OCI-LY3 (cell line): ENCODE data around the gene PUDP.
"Not testable (repeated sequence)": the region's sequence is repeated elsewhere in the genome, so short reads cannot be mapped to it uniquely, and the experiment has no call there.

Experiments
- H2AFZ ChIP-seq: fragments of 200-600, 300-600 bp; shearing (Covaris generic); 2 replicates; pipeline ENCODE4 v1.6.0; 2014; ENCODE audit warnings: antibody characterized with exemption, low read depth, low read length
- H3K27ac ChIP-seq: fragments of 200-600, 300-600 bp; sonication (generic); 2 replicates; pipeline ENCODE4 v1.5.1; 2014; ENCODE audit warnings: mild to moderate bottlenecking, low read length, moderate library complexity, mixed read lengths
- H3K27me3 ChIP-seq: fragments of 200-600, 300-600 bp; sonication (generic); 2 replicates; pipeline ENCODE4 v1.6.1; 2014; ENCODE audit warnings: low read depth, low read length, mixed read lengths
- H3K36me3 ChIP-seq: fragments of 200-600, 300-600 bp; sonication (generic); replicated peaks from 2 replicates; pipeline ENCODE3; 2014; ENCODE audit warnings: low read depth, low read length, mixed read lengths
- H3K4me1 ChIP-seq: fragments of 300-600, 200-600 bp; sonication (generic); 2 replicates; pipeline ENCODE4 v1.6.1; 2014; ENCODE audit warnings: low read length, mixed read lengths
- H3K4me2 ChIP-seq: fragments of 200-600, 300-600 bp; sonication (generic); 2 replicates; pipeline ENCODE4 v1.6.1; 2014; ENCODE audit warnings: low read length, mixed read lengths
- H3K4me3 ChIP-seq: fragments of 300-600, 200-600 bp; sonication (generic); 2 replicates; pipeline ENCODE4 v1.5.1; 2014; ENCODE audit warnings: antibody characterized with exemption, mild to moderate bottlenecking, low read length, moderate library complexity
- H3K79me2 ChIP-seq: fragments of 300-600, 200-600 bp; shearing (Covaris generic); 2 replicates; pipeline ENCODE4 v1.6.1; 2014; ENCODE audit warnings: mild to moderate bottlenecking, low read length, mixed read lengths
- H3K9ac ChIP-seq: fragments of 300-600, 200-600 bp; shearing (Covaris generic); 2 replicates; pipeline ENCODE4 v1.6.0; 2014; ENCODE audit warnings: mild to moderate bottlenecking, low read length, moderate library complexity
- H3K9me3 ChIP-seq: fragments of 200-600, 300-600 bp; shearing (Covaris generic); 2 replicates; pipeline ENCODE4 v1.6.1; 2014; ENCODE audit warnings: low read length, mixed read lengths; ENCODE audit not compliant: insufficient read depth
- H4K20me1 ChIP-seq: fragments of 200-600, 300-600 bp; sonication (generic); 2 replicates; pipeline ENCODE4 v1.6.1; 2016; ENCODE audit warnings: low read length, mixed read lengths; ENCODE audit not compliant: insufficient read depth
- EZH2phosphoT487 ChIP-seq: fragments of 200-600 bp; shearing (Covaris generic); IDR thresholded peaks from 2 replicates; pipeline ENCODE4 v1.6.1; 2018; ENCODE audit warnings: antibody characterized with exemption, mixed run types, low read depth
- TF ChIP-seq, protein P1 (sequence below): fragments of 200-600, 300-600 bp; sonication (generic); IDR thresholded peaks from 2 replicates; pipeline ENCODE4 v1.5.1; 2014; ENCODE audit warnings: antibody characterized with exemption, low read length, low read depth

Gene PUDP

GRCh38 chrX:7190157-7190556, 42.2 kb upstream of the PUDP start:
- no peaks in the 10 kb centered on the region for H4K20me1 ChIP-seq
- no peak overlapping the region for H2AFZ ChIP-seq
- no peaks in the 10 kb centered on the region for H3K36me3 ChIP-seq
- H3K4me2 ChIP-seq = no peak overlapping the region
- H3K4me1 ChIP-seq = no peaks in the 10 kb centered on the region
- H3K27me3 ChIP-seq = no peaks in the 10 kb centered on the region
- no peaks in the 10 kb centered on the region for H3K9me3 ChIP-seq
- no peak overlapping the region for H3K9ac ChIP-seq
- no peak overlapping the region for H3K4me3 ChIP-seq
- H3K79me2 ChIP-seq = no peaks in the 10 kb centered on the region
- TF ChIP-seq EZH2phosphoT487 = no peak
- TF ChIP-seq, protein P1, sequence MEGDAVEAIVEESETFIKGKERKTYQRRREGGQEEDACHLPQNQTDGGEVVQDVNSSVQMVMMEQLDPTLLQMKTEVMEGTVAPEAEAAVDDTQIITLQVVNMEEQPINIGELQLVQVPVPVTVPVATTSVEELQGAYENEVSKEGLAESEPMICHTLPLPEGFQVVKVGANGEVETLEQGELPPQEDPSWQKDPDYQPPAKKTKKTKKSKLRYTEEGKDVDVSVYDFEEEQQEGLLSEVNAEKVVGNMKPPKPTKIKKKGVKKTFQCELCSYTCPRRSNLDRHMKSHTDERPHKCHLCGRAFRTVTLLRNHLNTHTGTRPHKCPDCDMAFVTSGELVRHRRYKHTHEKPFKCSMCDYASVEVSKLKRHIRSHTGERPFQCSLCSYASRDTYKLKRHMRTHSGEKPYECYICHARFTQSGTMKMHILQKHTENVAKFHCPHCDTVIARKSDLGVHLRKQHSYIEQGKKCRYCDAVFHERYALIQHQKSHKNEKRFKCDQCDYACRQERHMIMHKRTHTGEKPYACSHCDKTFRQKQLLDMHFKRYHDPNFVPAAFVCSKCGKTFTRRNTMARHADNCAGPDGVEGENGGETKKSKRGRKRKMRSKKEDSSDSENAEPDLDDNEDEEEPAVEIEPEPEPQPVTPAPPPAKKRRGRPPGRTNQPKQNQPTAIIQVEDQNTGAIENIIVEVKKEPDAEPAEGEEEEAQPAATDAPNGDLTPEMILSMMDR = no peak
- no peak overlapping the region for H3K27ac ChIP-seq

- no peaks in the 10 kb centered on the region for H3K36me3 ChIP-seq
- TF ChIP-seq, protein P1 = no peak
- no peak for TF ChIP-seq EZH2phosphoT487
- no peaks in the 10 kb centered on the region for H3K9me3 ChIP-seq
- no peaks in the 10 kb centered on the region for H4K20me1 ChIP-seq
- H3K79me2 ChIP-seq = no peaks in the 10 kb centered on the region
- no peak overlapping the region for H3K4me3 ChIP-seq
- H3K27ac ChIP-seq = no peak overlapping the region
- no peak overlapping the region for H2AFZ ChIP-seq
- H3K4me1 ChIP-seq = no peaks in the 10 kb centered on the region
- H3K9ac ChIP-seq = no peak overlapping the region
- no peak overlapping the region for H3K4me2 ChIP-seq
- no peaks in the 10 kb centered on the region for H3K27me3 ChIP-seq
These were observed 40.7 kb upstream of the PUDP start for GRCh38 chrX:7188672-7189071.

DNA sequence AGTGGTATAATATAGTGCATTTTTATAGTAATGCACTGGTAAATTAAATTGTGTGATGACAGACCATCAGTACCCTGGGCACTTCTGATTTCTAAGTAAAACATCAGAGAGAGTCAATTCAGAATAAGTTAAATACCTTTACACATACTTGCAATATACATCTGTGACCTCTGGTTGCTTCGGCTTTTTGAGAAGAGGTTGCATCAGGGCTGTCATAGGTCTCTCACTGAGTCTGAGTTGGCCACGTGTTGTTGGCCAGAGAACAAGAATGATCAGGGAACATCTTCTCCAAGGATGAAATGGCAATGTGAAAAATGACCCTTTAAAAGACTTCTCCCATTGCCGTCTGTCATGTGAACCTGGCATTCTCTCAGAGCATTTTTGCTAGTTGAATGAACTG, 36.9 kb upstream of the PUDP start:
- TF ChIP-seq EZH2phosphoT487 = no peak
- TF ChIP-seq, protein P1 = no peak
- no peaks in the 10 kb centered on the region for H3K79me2 ChIP-seq

GRCh38 chrX:7179446-7179845, 31.5 kb upstream of the PUDP start:
- Histone ChIP-seq H3K4me3 (no peak overlapping the region), H3K9me3 (no peaks in the 10 kb centered on the region), H3K4me2 (no peak overlapping the region), H3K27me3 (no peaks in the 10 kb centered on the region), H3K36me3 (no peaks in the 10 kb centered on the region), H3K79me2 (no peaks in the 10 kb centered on the region), H3K27ac (no peak overlapping the region), H4K20me1 (no peaks in the 10 kb centered on the region), H3K9ac (no peak overlapping the region), H3K4me1 (no peaks in the 10 kb centered on the region), H2AFZ (no peak overlapping the region)
- TF ChIP-seq, protein P1 = no peak
- TF ChIP-seq EZH2phosphoT487 = no peak

More for the DNA sequence above, 36.9 kb upstream of the PUDP start:
- Histone ChIP-seq H3K4me1 (no peaks in the 10 kb centered on the region), H3K27me3 (no peaks in the 10 kb centered on the region), H3K9ac (no peak overlapping the region), H3K9me3 (no peaks in the 10 kb centered on the region), H4K20me1 (no peaks in the 10 kb centered on the region), H3K4me3 (no peak overlapping the region), H3K36me3 (no peaks in the 10 kb centered on the region), H3K27ac (no peak overlapping the region), H3K4me2 (no peak overlapping the region), H2AFZ (no peak overlapping the region)

DNA sequence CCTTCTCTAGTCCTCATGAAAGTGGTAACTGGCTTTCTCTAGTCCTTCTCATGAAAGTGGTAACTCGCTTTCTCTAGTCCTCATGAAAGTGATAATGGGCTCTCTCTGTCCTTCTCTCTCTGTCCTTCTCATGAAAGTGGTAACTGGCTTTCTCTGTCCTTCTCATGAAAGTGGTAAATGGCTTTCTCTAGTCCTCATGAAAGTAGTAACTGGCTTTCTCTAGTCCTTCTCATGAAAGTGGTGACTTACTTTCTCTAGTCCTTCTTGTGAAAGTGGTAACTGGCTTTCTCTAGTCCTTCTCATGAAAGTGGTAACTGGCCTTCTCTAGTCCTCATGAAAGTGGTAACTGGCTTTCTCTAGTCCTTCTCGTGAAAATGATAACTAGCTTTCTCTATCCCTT, 30.9 kb upstream of the PUDP start:
- not testable (repeated sequence) for H3K9ac ChIP-seq, H2AFZ ChIP-seq, H3K36me3 ChIP-seq, H3K27ac ChIP-seq, H3K4me1 ChIP-seq, H3K27me3 ChIP-seq, H4K20me1 ChIP-seq, H3K4me3 ChIP-seq, H3K79me2 ChIP-seq, H3K9me3 ChIP-seq, H3K4me2 ChIP-seq
